K562 (cell line): Measurements from ENCODE around the gene SPON1. TPM values are rescaled to one million over a fixed set of nuclear protein-coding genes. Genes with fewer than 3 reads are reported as not detected.

Source experiments
- CBFA2T2 ChIP-seq: fragments of 450-650 bp; conservative IDR thresholded peaks from 2 replicates; pipeline ENCODE4 v1.6.1; 2017; ENCODE audit warnings: mild to moderate bottlenecking
- CEBPB ChIP-seq: fragments of 450-650 bp; IDR thresholded peaks from 2 replicates; pipeline ENCODE4 v1.6.1; 2016; ENCODE audit warnings: missing genetic modification characterization, missing compliant biosample characterization
- CXXC5 ChIP-seq: fragments of 250-450 bp; sonication (Bioruptor Pico); IDR thresholded peaks from 2 replicates; pipeline ENCODE4 v1.8.0; 2022; ENCODE audit warnings: inconsistent platforms, mild to moderate bottlenecking, moderate library complexity
- DPF2 ChIP-seq: fragments of 450-650 bp; IDR thresholded peaks from 2 replicates; pipeline ENCODE4 v1.6.1; 2016
- EGR1 ChIP-seq: fragments of 450-650 bp; conservative IDR thresholded peaks from 2 replicates; pipeline ENCODE4 v1.6.1; 2017; ENCODE audit warnings: mild to moderate bottlenecking
- FOSL1 ChIP-seq: fragments of 200-800 bp; sonication (Bioruptor generic); conservative IDR thresholded peaks from 2 replicates; pipeline ENCODE4 v1.6.1; 2016; ENCODE audit warnings: missing genetic modification characterization, missing compliant biosample characterization
- GABPB1 ChIP-seq: sonication (generic); formaldehyde crosslinking; IDR thresholded peaks from 2 replicates; pipeline ENCODE4 v1.8.0; 2022; ENCODE audit warnings: mild to moderate bottlenecking, missing genetic modification reagents
- HDAC2 ChIP-seq: fragments of 450-650 bp; IDR thresholded peaks from 2 replicates; pipeline ENCODE4 v1.6.1; 2016; ENCODE audit warnings: mild to moderate bottlenecking
- KDM1A ChIP-seq, 2 experiments: fragments of 450-650 bp; IDR thresholded peaks; 2 replicates each; pipeline ENCODE4 v1.6.1; 2016; ENCODE audit warnings: mild to moderate bottlenecking in 2 of 2
- KLF1 ChIP-seq: fragments of 450-650 bp; IDR thresholded peaks from 2 replicates; pipeline ENCODE4 v1.6.1; 2016; ENCODE audit warnings: missing genetic modification characterization, missing compliant biosample characterization
- LEF1 ChIP-seq: fragments of 450-650 bp; IDR thresholded peaks from 2 replicates; pipeline ENCODE4 v1.6.1; 2016; ENCODE audit warnings: mild to moderate bottlenecking
- NCOR1 ChIP-seq: fragments of 450-650 bp; IDR thresholded peaks from 2 replicates; pipeline ENCODE4 v1.6.1; 2016; ENCODE audit warnings: mild to moderate bottlenecking, moderate library complexity
- PHB ChIP-seq: fragments of 250-450 bp; sonication (Bioruptor Pico); IDR thresholded peaks from 2 replicates; pipeline ENCODE4 v1.5.0; 2021
- RAD51 ChIP-seq: fragments of 450-650 bp; IDR thresholded peaks from 2 replicates; pipeline ENCODE4 v1.7.1; 2016; ENCODE audit warnings: low read depth, mild to moderate bottlenecking, borderline replicate concordance
- RCOR1 ChIP-seq, 2 experiments: IDR thresholded peaks; 2 replicates each; pipeline ENCODE4 v1.6.1; 2012; ENCODE audit warnings: low read depth in 2 of 2, low read length in 2 of 2, borderline replicate concordance in 1 of 2, improper control_type of control experiment in 1 of 2
- SPI1 ChIP-seq: IDR thresholded peaks from 2 replicates; pipeline ENCODE4 v1.6.1; 2011; ENCODE audit warnings: low read depth, low read length, control low read depth, borderline replicate concordance
- TBL1XR1 ChIP-seq, 2 experiments: IDR thresholded peaks; 2 replicates each; pipeline ENCODE4 v1.6.1; 2012; ENCODE audit warnings: improper control_type of control experiment in 2 of 2, low read length in 2 of 2, mild to moderate bottlenecking in 1 of 2
- TCF3 ChIP-seq: sonication (generic); formaldehyde crosslinking; IDR thresholded peaks from 2 replicates; pipeline ENCODE4 v1.4.0; 2020; ENCODE audit warnings: mild to moderate bottlenecking, missing genetic modification reagents
- ZKSCAN3 ChIP-seq: fragments of 250-450 bp; sonication (Bioruptor Pico); IDR thresholded peaks from 2 replicates; pipeline ENCODE4 v1.4.0; 2020
- ZNF324 ChIP-seq: fragments of 250-450 bp; sonication (Bioruptor Pico); IDR thresholded peaks from 2 replicates; pipeline ENCODE4 v1.4.0; 2020; ENCODE audit warnings: mild to moderate bottlenecking
- polyA plus RNA-seq, 8 experiments: library from polyadenylated mRNA; depleted of rRNA in 4 of 8; stranded (reverse) in 5 of 8; unstranded in 3 of 8; fragments of >200 nt; fragmentation: Nextera tagmentation in 2 of 8; fragmentation: Illumina TruSeq in 1 of 8; extraction: Ambion mirVana in 2 of 8; extraction: Trizol in 1 of 8; gene quantifications; 2 replicates each; pipeline versions ENCODE4 v1.2.1 to v1.2.3, GENCODE V29; 2011 to 2014; ENCODE audit warnings: inconsistent platforms in 1 of 8, missing spikeins in 1 of 8
- total RNA-seq, 7 experiments: library from RNA; depleted of rRNA in 6 of 7; stranded (reverse); fragments of >200 nt in 6 of 7; fragmentation: Illumina TruSeq in 2 of 7; extraction: Trizol in 2 of 7; gene quantifications; 2 replicates each; pipeline versions ENCODE4 v1.2.1 to v1.2.3, GENCODE V29; 2011 to 2021; ENCODE audit warnings: low replicate concordance in 1 of 7
- TF ChIP-seq, protein P1 (sequence below): fragments of 450-650 bp; IDR thresholded peaks from 2 replicates; pipeline ENCODE4 v1.6.1; 2016
- TF ChIP-seq, protein P2 (sequence below): fragments of 450-650 bp; IDR thresholded peaks from 2 replicates; pipeline ENCODE4 v1.6.1; 2016; ENCODE audit warnings: low read depth, mild to moderate bottlenecking, moderate library complexity
- TF ChIP-seq, protein P3 (sequence below): fragments of 200-800 bp; sonication (Bioruptor generic); IDR thresholded peaks from 2 replicates; pipeline ENCODE4 v1.6.1; 2017; ENCODE audit warnings: missing genetic modification characterization, missing compliant biosample characterization
- TF ChIP-seq, protein P4 (sequence below), 2 experiments: fragments of 450-650 bp; IDR thresholded peaks; 2 replicates each; pipeline ENCODE4 v1.6.1; 2018; ENCODE audit warnings: mild to moderate bottlenecking in 2 of 2, low read depth in 1 of 2; ENCODE audit not compliant: partially characterized antibody in 2 of 2

Gene SPON1
- total and polyA plus RNA-seq, 9 of the 15 experiments (the other 6 are each of a cell fraction or from before 2014, with no cell fraction given) = 0.04 to 0.06 TPM; not detected in 7

DNA sequence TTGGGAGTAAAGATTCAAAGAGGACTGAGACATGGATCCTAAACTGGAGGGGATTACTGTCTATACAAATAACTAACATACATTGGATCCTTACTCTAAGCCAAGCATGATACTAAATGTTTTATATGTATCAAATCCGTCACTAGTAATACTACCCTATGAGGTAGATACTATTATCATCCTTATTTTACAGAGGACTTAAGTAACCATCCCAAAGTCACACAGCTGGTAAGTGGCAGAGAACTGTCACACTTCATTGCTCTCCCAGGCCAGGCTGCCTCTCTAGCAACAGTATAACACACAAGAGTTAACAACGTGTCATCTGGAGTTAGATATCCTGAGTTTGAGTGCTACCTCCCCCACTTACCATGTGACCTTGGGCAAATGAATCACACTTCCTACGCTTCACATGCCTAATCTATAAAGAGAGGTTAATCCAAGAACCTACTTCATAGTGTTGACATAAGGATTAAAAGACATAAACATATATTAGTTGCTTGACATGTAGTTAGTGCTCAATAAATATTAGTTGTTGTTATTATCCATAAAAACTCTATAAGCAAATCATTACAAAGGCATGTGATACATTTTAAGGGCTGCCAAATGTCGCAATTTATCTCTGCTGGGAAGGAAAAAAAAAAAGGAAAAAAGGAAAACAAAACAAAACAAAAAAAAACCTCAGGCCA is 33.8 kb upstream of the SPON1 start (continued):
- TF ChIP-seq RCOR1 (IDR thresholded peaks at IDR 0.05; ENCODE audit: borderline replicate concordance in 1 of 2, low read depth in 2 of 2, low read length in 2 of 2) (peak in 1 of 2 experiments; percentile 63; a peak in 1 of 4 replicates), FOSL1 (tag) (peak; percentile 91), CBFA2T2 (peak; percentile 46), KLF1 (tag) (no peak), PHB (no peak), TCF3 (CRISPR knock-in tag) (peak; percentile 18; the same call in 1 of the 2 replicates), CEBPB (tag) (peak; percentile 64; the same call in 1 of the 2 replicates), ZKSCAN3 (CRISPR knock-in tag) (no peak), RAD51 (peak; percentile 72), TBL1XR1 (IDR thresholded peaks at IDR 0.05; ENCODE audit: low read length in 2 of 2) (peak in 1 of 2 experiments; percentile 31; a peak in 1 of 4 replicates), NCOR1 (peak; percentile 51), CXXC5 (CRISPR knock-in tag) (peak; percentile 22; the same call in 1 of the 2 replicates), GABPB1 (CRISPR knock-in tag) (no peak), KDM1A (IDR thresholded peaks at IDR 0.05) (peak; percentile 63 to 65), EGR1 (peak; percentile 67), SPI1 (no peak), DPF2 (peak; percentile 52), LEF1 (peak; percentile 42; the same call in 1 of the 2 replicates), ZNF324 (CRISPR knock-in tag) (no peak), HDAC2 (0 out of 2 replicates have a peak, but pooled peaks have one; percentile 47)
- TF ChIP-seq, protein P1, sequence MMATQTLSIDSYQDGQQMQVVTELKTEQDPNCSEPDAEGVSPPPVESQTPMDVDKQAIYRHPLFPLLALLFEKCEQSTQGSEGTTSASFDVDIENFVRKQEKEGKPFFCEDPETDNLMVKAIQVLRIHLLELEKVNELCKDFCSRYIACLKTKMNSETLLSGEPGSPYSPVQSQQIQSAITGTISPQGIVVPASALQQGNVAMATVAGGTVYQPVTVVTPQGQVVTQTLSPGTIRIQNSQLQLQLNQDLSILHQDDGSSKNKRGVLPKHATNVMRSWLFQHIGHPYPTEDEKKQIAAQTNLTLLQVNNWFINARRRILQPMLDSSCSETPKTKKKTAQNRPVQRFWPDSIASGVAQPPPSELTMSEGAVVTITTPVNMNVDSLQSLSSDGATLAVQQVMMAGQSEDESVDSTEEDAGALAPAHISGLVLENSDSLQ = peak; percentile 50
- TF ChIP-seq, protein P2, sequence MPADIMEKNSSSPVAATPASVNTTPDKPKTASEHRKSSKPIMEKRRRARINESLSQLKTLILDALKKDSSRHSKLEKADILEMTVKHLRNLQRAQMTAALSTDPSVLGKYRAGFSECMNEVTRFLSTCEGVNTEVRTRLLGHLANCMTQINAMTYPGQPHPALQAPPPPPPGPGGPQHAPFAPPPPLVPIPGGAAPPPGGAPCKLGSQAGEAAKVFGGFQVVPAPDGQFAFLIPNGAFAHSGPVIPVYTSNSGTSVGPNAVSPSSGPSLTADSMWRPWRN = peak; percentile 56; the same call in 1 of the 2 replicates
- TF ChIP-seq, protein P3, sequence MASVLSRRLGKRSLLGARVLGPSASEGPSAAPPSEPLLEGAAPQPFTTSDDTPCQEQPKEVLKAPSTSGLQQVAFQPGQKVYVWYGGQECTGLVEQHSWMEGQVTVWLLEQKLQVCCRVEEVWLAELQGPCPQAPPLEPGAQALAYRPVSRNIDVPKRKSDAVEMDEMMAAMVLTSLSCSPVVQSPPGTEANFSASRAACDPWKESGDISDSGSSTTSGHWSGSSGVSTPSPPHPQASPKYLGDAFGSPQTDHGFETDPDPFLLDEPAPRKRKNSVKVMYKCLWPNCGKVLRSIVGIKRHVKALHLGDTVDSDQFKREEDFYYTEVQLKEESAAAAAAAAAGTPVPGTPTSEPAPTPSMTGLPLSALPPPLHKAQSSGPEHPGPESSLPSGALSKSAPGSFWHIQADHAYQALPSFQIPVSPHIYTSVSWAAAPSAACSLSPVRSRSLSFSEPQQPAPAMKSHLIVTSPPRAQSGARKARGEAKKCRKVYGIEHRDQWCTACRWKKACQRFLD = peak; percentile 73; the same call in 1 of the 2 replicates
- TF ChIP-seq, protein P4, sequence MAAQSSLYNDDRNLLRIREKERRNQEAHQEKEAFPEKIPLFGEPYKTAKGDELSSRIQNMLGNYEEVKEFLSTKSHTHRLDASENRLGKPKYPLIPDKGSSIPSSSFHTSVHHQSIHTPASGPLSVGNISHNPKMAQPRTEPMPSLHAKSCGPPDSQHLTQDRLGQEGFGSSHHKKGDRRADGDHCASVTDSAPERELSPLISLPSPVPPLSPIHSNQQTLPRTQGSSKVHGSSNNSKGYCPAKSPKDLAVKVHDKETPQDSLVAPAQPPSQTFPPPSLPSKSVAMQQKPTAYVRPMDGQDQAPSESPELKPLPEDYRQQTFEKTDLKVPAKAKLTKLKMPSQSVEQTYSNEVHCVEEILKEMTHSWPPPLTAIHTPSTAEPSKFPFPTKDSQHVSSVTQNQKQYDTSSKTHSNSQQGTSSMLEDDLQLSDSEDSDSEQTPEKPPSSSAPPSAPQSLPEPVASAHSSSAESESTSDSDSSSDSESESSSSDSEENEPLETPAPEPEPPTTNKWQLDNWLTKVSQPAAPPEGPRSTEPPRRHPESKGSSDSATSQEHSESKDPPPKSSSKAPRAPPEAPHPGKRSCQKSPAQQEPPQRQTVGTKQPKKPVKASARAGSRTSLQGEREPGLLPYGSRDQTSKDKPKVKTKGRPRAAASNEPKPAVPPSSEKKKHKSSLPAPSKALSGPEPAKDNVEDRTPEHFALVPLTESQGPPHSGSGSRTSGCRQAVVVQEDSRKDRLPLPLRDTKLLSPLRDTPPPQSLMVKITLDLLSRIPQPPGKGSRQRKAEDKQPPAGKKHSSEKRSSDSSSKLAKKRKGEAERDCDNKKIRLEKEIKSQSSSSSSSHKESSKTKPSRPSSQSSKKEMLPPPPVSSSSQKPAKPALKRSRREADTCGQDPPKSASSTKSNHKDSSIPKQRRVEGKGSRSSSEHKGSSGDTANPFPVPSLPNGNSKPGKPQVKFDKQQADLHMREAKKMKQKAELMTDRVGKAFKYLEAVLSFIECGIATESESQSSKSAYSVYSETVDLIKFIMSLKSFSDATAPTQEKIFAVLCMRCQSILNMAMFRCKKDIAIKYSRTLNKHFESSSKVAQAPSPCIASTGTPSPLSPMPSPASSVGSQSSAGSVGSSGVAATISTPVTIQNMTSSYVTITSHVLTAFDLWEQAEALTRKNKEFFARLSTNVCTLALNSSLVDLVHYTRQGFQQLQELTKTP (IDR thresholded peaks at IDR 0.05; ENCODE audit: low read depth in 1 of 2, partially characterized antibody in 2 of 2) = peak in 1 of 2 experiments; percentile 25
